ENCODE data around the gene ZNF438.
"Not testable (repeated sequence)": the region's sequence is repeated elsewhere in the genome, so short reads cannot be mapped to it uniquely, and the experiment has no call there.

The ZNF438 gene

GRCh38 chr10:31031558-31032257 is at the start of gene ZNF438:
Gene ZNF438, minus strand, starts transcription at chr10:31031865. Its CDS starts 154,831 bp downstream, at chr10:30877034.
- DNase-seq = peak; percentile 76 to 90

GRCh38 chr10:31076610-31076988 is 44.9 kb upstream of the ZNF438 start:
- no peak for DNase-seq

GRCh38 chr10:31075881-31076609 is 44.4 kb upstream of the ZNF438 start:
- DNase-seq = no peak

- DNase-seq = no peak
Observed at GRCh38 chr10:31075434-31075833, 43.8 kb upstream of the ZNF438 start.

GRCh38 chr10:31074722-31075086 is 43.0 kb upstream of the ZNF438 start:
- no peak for DNase-seq

- DNase-seq = peak in 1 of 2 experiments; percentile 14
Observed at GRCh38 chr10:31073996-31074721, 42.5 kb upstream of the ZNF438 start.

- no peak for DNase-seq
Observed at GRCh38 chr10:31073211-31073610, 41.5 kb upstream of the ZNF438 start.

GRCh38 chr10:31072451-31072850 is 40.8 kb upstream of the ZNF438 start:
- DNase-seq = no peak

GRCh38 chr10:31071232-31072005 is 39.8 kb upstream of the ZNF438 start:
- no peak for DNase-seq

- DNase-seq = no peak
Observed at GRCh38 chr10:31070691-31071090, 39.0 kb upstream of the ZNF438 start.

GRCh38 chr10:31070025-31070424 is 38.4 kb upstream of the ZNF438 start:
- no peak for DNase-seq

GRCh38 chr10:31069411-31069810 is 37.7 kb upstream of the ZNF438 start:
- peak; percentile 20 to 64 for DNase-seq

GRCh38 chr10:31064348-31064747 is 32.7 kb upstream of the ZNF438 start:
- peak; percentile 18 to 48 for DNase-seq

- DNase-seq = no peak
Observed at GRCh38 chr10:31063841-31064240, 32.2 kb upstream of the ZNF438 start.

GRCh38 chr10:31062856-31063255 is 31.2 kb upstream of the ZNF438 start:
- DNase-seq = no peak

GRCh38 chr10:31061941-31062340 is 30.3 kb upstream of the ZNF438 start:
- no peak for DNase-seq

GRCh38 chr10:31058795-31059703 is 27.4 kb upstream of the ZNF438 start:
- DNase-seq = no peak

- DNase-seq = not testable (repeated sequence)
Observed at GRCh38 chr10:31056678-31057077, 25.0 kb upstream of the ZNF438 start.

GRCh38 chr10:31055573-31056251 is 24.0 kb upstream of the ZNF438 start:
- DNase-seq = no peak

- no peak for DNase-seq
Observed at GRCh38 chr10:31051703-31052102, 20.0 kb upstream of the ZNF438 start.

- DNase-seq = no peak
Observed at GRCh38 chr10:31042670-31043069, 11.0 kb upstream of the ZNF438 start.

Data from NCI-H524 (cell line).